Transverse colon (tissue), 4 donors: Measurements from ENCODE around the gene PIK3CG. TPM values are rescaled to one million over a fixed set of nuclear protein-coding genes. Genes with fewer than 3 reads are reported as not detected.

Experiments used
- DNase-seq: peaks from one replicate; pipeline ENCODE4 v3.0.0-alpha.2; 2019
- H3K27ac ChIP-seq, 4 donors: fragments of 200-600 bp; sonication (generic); 2 replicates each; pipeline ENCODE4 v1.5.1; 2016 to 2018; ENCODE audit warnings: inconsistent platforms in 4 of 4
- H3K27me3 ChIP-seq: fragments of 200-600 bp; sonication (generic); 2 replicates; pipeline ENCODE4 v1.5.1; 2017; ENCODE audit warnings: inconsistent platforms
- H3K36me3 ChIP-seq, 4 donors: fragments of 200-600 bp; sonication (generic); 2 replicates each; pipeline ENCODE4 v1.5.1; 2017 to 2019; ENCODE audit warnings: inconsistent platforms in 4 of 4
- H3K4me1 ChIP-seq, 4 donors: fragments of 200-600 bp; sonication (generic); 2 replicates each; pipeline ENCODE4 v1.5.1; 2017 to 2020; ENCODE audit warnings: inconsistent platforms in 4 of 4
- H3K4me3 ChIP-seq, 4 donors: fragments of 200-600 bp; sonication (generic); 1 replicate in 1 of 4; 2 replicates in 3 of 4; pipeline versions ENCODE4 v1.5.1 to v1.6.1; 2017 to 2019; ENCODE audit warnings: inconsistent platforms in 4 of 4
- H3K9me3 ChIP-seq, 2 donors: fragments of 200-600 bp; sonication (generic); 2 replicates each; pipeline ENCODE4 v1.5.1; 2017 to 2019; ENCODE audit warnings: inconsistent platforms in 2 of 2
- CTCF ChIP-seq, 5 experiments: fragments of 200-600 bp in 3 of 5; fragments of 450-650 bp in 2 of 5; sonication (generic) in 3 of 5; IDR thresholded peaks; 1 replicate in 2 of 5; 2 replicates in 3 of 5; pipeline ENCODE4 v1.5.1; 2016 to 2017; ENCODE audit warnings: antibody characterized with exemption in 5 of 5, inconsistent platforms in 3 of 5, mild to moderate bottlenecking in 2 of 5, moderate library complexity in 1 of 5
- EP300 ChIP-seq: sonication (generic); formaldehyde crosslinking; IDR thresholded peaks from one replicate; pipeline ENCODE4 v1.6.1; 2017; ENCODE audit warnings: antibody characterized with exemption, low read depth
- POLR2A ChIP-seq: fragments of 450-650 bp; IDR thresholded peaks from one replicate; pipeline ENCODE4 v1.6.1; 2016; ENCODE audit warnings: antibody characterized with exemption, mild to moderate bottlenecking, moderate library complexity
- POLR2AphosphoS5 ChIP-seq, 3 donors: sonication (generic); formaldehyde crosslinking; IDR thresholded peaks; one replicate each; pipeline ENCODE4 v1.6.1; 2016; ENCODE audit warnings: antibody characterized with exemption in 3 of 3
- WGBS, 2 donors: methylation state at CpG; one replicate each; pipeline ENCODE4 v1.1.5; 2018; ENCODE audit warnings: low coverage in 1 of 2; 5-methylcytosine and 5-hydroxymethylcytosine counted together
- in situ Hi-C, 4 donors: fragments of 200-750 bp; cut with MboI; loops; one replicate each; pipeline versions ENCODE4 v1.15.0 to v1.15.1; 2017; ENCODE audit warnings: low sequenced_read_pairs in 3 of 4, low pct_ligation_motif_present in 1 of 4, low pct_unique_long_range_greater_than_20kb in 1 of 4
- intact Hi-C: fragments of 100-400 bp; cut with DNase I; formaldehyde crosslinking; loops from one replicate; pipeline ENCODE4 v1.15.1; 2023; ENCODE audit warnings: low total_unique reads
- total RNA-seq, 4 donors: library from RNA; depleted of rRNA; stranded (reverse); fragments of >200 nt; gene quantifications; one replicate each; pipeline ENCODE4 v1.1.0, GENCODE V29; 2016

PIK3CG gene
- total RNA-seq, result 10 to 100 TPM in 2 of 4 donors, 1 to 10 TPM in 1, under 1 TPM in 1; 0.60 to 13.1 (median 9.8) TPM

GRCh38 chr7:106865130-106866041, at the start of gene PIK3CG:
PIK3CG (plus strand) TSS chr7:106865282; CDS start chr7:106867562, 2,280 bp downstream.
- H3K36me3 ChIP-seq, result no peaks in the 10 kb centered on the region
- intact Hi-C loops (no loop called here), in situ Hi-C loops (no loop called here)
- no peaks in the 10 kb centered on the region for H3K27me3 ChIP-seq
- H3K27ac ChIP-seq, result peak within 1 kb of the TSS; percentile 55 to 77 (median 70)
- WGBS, 2 donors, result 47 to 54% methylated on average over 13 of the region's 13 CpGs
- H3K4me3 ChIP-seq, result peak within 1 kb of the TSS in 3 of 4 donors; percentile 9 to 42 (median 28)
- TF ChIP-seq EP300 (no peak), POLR2A (peak; percentile 40), POLR2AphosphoS5 (IDR thresholded peaks at IDR 0.05) (peak in 2 of 3 donors; percentile 45 to 55)
- H3K4me1 ChIP-seq, result peaks cover 0 to 23% (median 0%) of the 10 kb centered on the region in 4 donors
- no peak for DNase-seq
- H3K9me3 ChIP-seq, result no peaks in the 10 kb centered on the region

GRCh38 chr7:106817098-106817497, 48.0 kb upstream of the PIK3CG start:
- in situ Hi-C loops, result no loop called here

GRCh38 chr7:106818736-106819135, 46.3 kb upstream of the PIK3CG start:
- H3K27me3 ChIP-seq, result no peaks in the 10 kb centered on the region
- no peaks in the 10 kb centered on the region for H3K36me3 ChIP-seq
- in situ Hi-C loops (no loop called here), intact Hi-C loops (no loop called here)
- no peaks in the 10 kb centered on the region for H3K4me1 ChIP-seq
- DNase-seq, result no peak
- no peak overlapping the region for H3K27ac ChIP-seq
- TF ChIP-seq POLR2AphosphoS5 (IDR thresholded peaks at IDR 0.05), result no peak
- no peak for TF ChIP-seq EP300
- no peak for TF ChIP-seq POLR2A
- TF ChIP-seq CTCF (IDR thresholded peaks at IDR 0.05), result no peak
- 39 to 44% methylated on average over 1 of the region's 1 CpG for WGBS, 2 donors
- H3K9me3 ChIP-seq, result no peaks in the 10 kb centered on the region
- no peak overlapping the region for H3K4me3 ChIP-seq

More at GRCh38 chr7:106817098-106817497, 48.0 kb upstream of the PIK3CG start:
- H3K9me3 ChIP-seq, result no peaks in the 10 kb centered on the region
- no peaks in the 10 kb centered on the region for H3K27me3 ChIP-seq
- intact Hi-C loops, result no loop called here
- H3K27ac ChIP-seq, result no peak overlapping the region
- no peak for TF ChIP-seq CTCF (IDR thresholded peaks at IDR 0.05)
- TF ChIP-seq POLR2A, result no peak
- no peak for TF ChIP-seq EP300
- no peak for TF ChIP-seq POLR2AphosphoS5 (IDR thresholded peaks at IDR 0.05)
- H3K4me1 ChIP-seq, result no peaks in the 10 kb centered on the region
- no peaks in the 10 kb centered on the region for H3K36me3 ChIP-seq
- DNase-seq, result no peak
- WGBS, 2 donors, result 78% methylated on average over 1 of the region's 1 CpG; no CpG with 5 or more reads in 1 of the 2 donors
- no peak overlapping the region for H3K4me3 ChIP-seq

GRCh38 chr7:106819546-106819945, 45.5 kb upstream of the PIK3CG start:
- Histone ChIP-seq H3K9me3 (no peaks in the 10 kb centered on the region), H3K27me3 (no peaks in the 10 kb centered on the region), H3K36me3 (no peaks in the 10 kb centered on the region), H3K4me1 (no peaks in the 10 kb centered on the region), H3K27ac (no peak overlapping the region), H3K4me3 (no peak overlapping the region)
- DNase-seq, result no peak
- intact Hi-C loops (no loop called here), in situ Hi-C loops (no loop called here)
- TF ChIP-seq POLR2AphosphoS5 (IDR thresholded peaks at IDR 0.05) (no peak), CTCF (IDR thresholded peaks at IDR 0.05) (no peak), POLR2A (no peak), EP300 (no peak)
